Common myeloid progenitor, CD34-positive (primary cell): ENCODE results near the gene PDLIM3. TPM values are rescaled to one million over a fixed set of nuclear protein-coding genes. Genes with fewer than 3 reads are reported as not detected.

ENCODE experiments used
- CTCF ChIA-PET: fragments of 350-600 bp; sonication (Branson Sonifier 250); formaldehyde crosslinking; loops from one replicate; lab custom pipeline; 2021; ENCODE audit warnings: antibody characterized with exemption; lab: Charles Lee
- POLR2A ChIA-PET: fragments of 350-600 bp; sonication (Branson Sonifier 250); formaldehyde crosslinking; loops from one replicate; lab custom pipeline; 2021; ENCODE audit warnings: antibody characterized with exemption; lab: Charles Lee
- DNase-seq, 3 donors: peaks; one replicate each; pipeline versions ENCODE4 v3.0.0 to v3.0.0-alpha.2; 2013
- H3K27ac ChIP-seq, 2 experiments: 1 replicate in 1 of 2; 2 replicates in 1 of 2; pipeline ENCODE4 v1.7.0; 2013; ENCODE audit warnings: inconsistent platforms in 2 of 2, low read length in 2 of 2, mild to moderate bottlenecking in 2 of 2, low read depth in 1 of 2, moderate library complexity in 1 of 2; ENCODE audit not compliant: severe bottlenecking in 2 of 2, insufficient read depth in 1 of 2, poor library complexity in 1 of 2
- H3K27me3 ChIP-seq, 5 experiments: replicated peaks in 2 of 5; 1 replicate in 3 of 5; 2 replicates in 2 of 5; pipeline versions ENCODE4 v1.6.1 to v1.7.0; 2013; ENCODE audit warnings: low read length in 4 of 5, mild to moderate bottlenecking in 2 of 5, moderate library complexity in 2 of 5, inconsistent platforms in 1 of 5; ENCODE audit not compliant: insufficient read depth in 5 of 5, control insufficient read depth in 4 of 5
- H3K36me3 ChIP-seq, 4 experiments: 1 replicate in 2 of 4; 2 replicates in 2 of 4; pipeline versions ENCODE4 v1.6.1 to v1.7.0; 2013; ENCODE audit warnings: low read length in 3 of 4, control low read depth in 1 of 4, mild to moderate bottlenecking in 1 of 4; ENCODE audit not compliant: control insufficient read depth in 4 of 4, insufficient read depth in 4 of 4
- H3K4me1 ChIP-seq, 4 experiments: 1 replicate in 3 of 4; 2 replicates in 1 of 4; pipeline versions ENCODE4 v1.6.1 to v1.7.1; 2013; ENCODE audit warnings: low read length in 3 of 4, mild to moderate bottlenecking in 3 of 4, control low read depth in 1 of 4, inconsistent platforms in 1 of 4, moderate library complexity in 1 of 4; ENCODE audit not compliant: control insufficient read depth in 4 of 4, insufficient read depth in 4 of 4; ENCODE audit errors: control extremely low read depth in 1 of 4
- H3K4me3 ChIP-seq, 7 experiments: 1 replicate in 4 of 7; 2 replicates in 3 of 7; pipeline versions ENCODE4 v1.5.1 to v1.7.0; 2013; ENCODE audit warnings: mild to moderate bottlenecking in 7 of 7, low read length in 6 of 7, moderate library complexity in 6 of 7, inconsistent platforms in 2 of 7, low read depth in 2 of 7, control low read depth in 1 of 7; ENCODE audit not compliant: insufficient read depth in 4 of 7, control insufficient read depth in 1 of 7; ENCODE audit errors: extremely low read depth in 1 of 7
- H3K9me3 ChIP-seq, 5 experiments: 1 replicate in 4 of 5; 2 replicates in 1 of 5; pipeline versions ENCODE4 v1.6.1 to v1.7.1; 2013; ENCODE audit warnings: low read length in 4 of 5, mild to moderate bottlenecking in 2 of 5, inconsistent platforms in 1 of 5, low read depth in 1 of 5, moderate library complexity in 1 of 5; ENCODE audit not compliant: control insufficient read depth in 4 of 5, insufficient read depth in 2 of 5; ENCODE audit errors: control extremely low read depth in 1 of 5
- WGBS: methylation state at CpG from one replicate; pipeline ENCODE4 v1.1.5; 2013; ENCODE audit not compliant: insufficient coverage; 5-methylcytosine and 5-hydroxymethylcytosine counted together
- polyA plus RNA-seq: library from polyadenylated mRNA; unstranded; fragments of 120-200 nt; gene quantifications from one replicate; pipeline ENCODE4 v1.2.1, GENCODE V29; 2013

The PDLIM3 gene
- not detected for polyA plus RNA-seq

DNA sequence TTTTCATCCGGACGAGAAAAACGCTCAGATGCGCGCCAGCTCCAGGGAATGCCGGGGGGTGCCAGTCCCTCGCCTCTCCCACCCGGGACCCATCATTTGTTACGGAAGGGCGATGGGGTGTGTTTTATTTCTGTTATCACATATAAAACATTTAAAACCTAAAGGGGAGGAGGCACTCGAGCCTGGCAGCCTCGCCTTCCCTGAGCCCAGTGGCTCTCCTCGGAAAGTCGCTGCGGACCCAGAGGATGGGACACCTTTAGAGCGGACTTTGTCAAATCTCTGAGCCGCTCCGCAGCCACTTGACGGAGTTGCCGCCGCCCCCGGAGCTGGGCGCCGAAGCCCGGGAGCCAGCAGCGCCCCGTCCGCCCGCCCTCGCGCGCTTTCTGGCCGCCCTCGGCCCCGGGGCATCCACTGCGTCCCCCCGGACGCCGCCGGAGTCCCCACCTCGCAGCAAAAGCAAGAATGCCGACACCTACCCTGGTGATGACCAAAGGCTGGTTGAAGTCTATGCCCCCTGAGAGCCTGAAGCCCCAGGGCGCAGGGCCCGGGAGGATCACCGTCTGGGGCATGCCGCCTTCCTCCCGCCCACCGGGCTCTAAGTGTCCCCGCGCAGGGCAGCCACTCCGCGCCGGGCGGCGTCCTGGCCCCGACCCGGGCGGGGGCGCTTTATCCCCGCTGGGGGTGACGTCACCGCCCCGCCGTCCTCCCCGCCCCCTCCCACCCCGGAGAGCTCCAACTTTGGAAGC is at the start of gene PDLIM3:
Gene PDLIM3, minus strand, starts transcription at position 642 of the 746 bp plus-strand sequence. Its CDS starts 73 bp downstream, at position 569.
- peaks cover 14 to 95% (median 39%) of the 10 kb centered on the region in 5 experiments for H3K27me3 ChIP-seq
- POLR2A ChIA-PET: no interaction called here
- 1% methylated on average over 43 of the region's 66 CpGs for WGBS
- no peaks in the 10 kb centered on the region for H3K9me3 ChIP-seq
- CTCF ChIA-PET: interaction anchor here (1.0 to 1.3 kb wide), 2 partner anchors 16 to 21 kb away, joined by 3 to 4 read pairs; no protein-coding TSS in a partner anchor
- H3K4me1 ChIP-seq: peaks cover 0 to 11% (median 4%) of the 10 kb centered on the region in 4 experiments
- peak in 1 of 3 donors; percentile 15 for DNase-seq
- peak within 1 kb of the TSS in 4 of 7 experiments; percentile 10 to 45 (median 30) for H3K4me3 ChIP-seq
- H3K27ac ChIP-seq: no peak within 1 kb of the TSS
- no peaks in the 10 kb centered on the region for H3K36me3 ChIP-seq

DNA sequence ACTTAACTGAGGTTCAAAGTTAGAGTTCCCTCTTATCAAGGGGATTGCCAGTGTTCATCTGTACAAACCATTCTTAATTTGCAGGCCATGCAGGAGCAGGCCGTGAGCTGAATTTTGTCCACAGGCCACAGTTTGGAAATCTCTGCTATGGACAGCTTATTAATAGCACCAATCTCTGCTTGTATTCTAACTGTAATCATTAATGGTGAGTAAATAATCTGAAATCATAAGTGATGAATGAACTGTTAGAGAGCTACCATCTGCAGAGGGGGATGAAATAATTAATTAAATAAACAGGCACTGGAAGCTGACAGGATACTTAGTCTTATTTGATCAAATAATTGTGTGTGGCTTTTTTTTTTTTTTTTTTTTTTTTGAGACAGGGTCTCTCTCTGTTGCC is 48.5 kb upstream of the PDLIM3 start:
- ChIA-PET CTCF (interaction anchor here (1.4 kb wide), 1 partner anchor 14 kb away, joined by 3 read pairs; no protein-coding TSS in a partner anchor), POLR2A (no interaction called here)
- no peaks in the 10 kb centered on the region for H3K36me3 ChIP-seq
- no peaks in the 10 kb centered on the region for H3K9me3 ChIP-seq
- WGBS: no CpG with 5 or more reads among the region's 1 CpG
- peaks cover 19 to 75% (median 27%) of the 10 kb centered on the region in 5 experiments for H3K27me3 ChIP-seq
- DNase-seq: no peak
- no peak overlapping the region for H3K27ac ChIP-seq
- peaks cover 0 to 12% (median 4%) of the 10 kb centered on the region in 4 experiments for H3K4me1 ChIP-seq
- no peak overlapping the region for H3K4me3 ChIP-seq

DNA sequence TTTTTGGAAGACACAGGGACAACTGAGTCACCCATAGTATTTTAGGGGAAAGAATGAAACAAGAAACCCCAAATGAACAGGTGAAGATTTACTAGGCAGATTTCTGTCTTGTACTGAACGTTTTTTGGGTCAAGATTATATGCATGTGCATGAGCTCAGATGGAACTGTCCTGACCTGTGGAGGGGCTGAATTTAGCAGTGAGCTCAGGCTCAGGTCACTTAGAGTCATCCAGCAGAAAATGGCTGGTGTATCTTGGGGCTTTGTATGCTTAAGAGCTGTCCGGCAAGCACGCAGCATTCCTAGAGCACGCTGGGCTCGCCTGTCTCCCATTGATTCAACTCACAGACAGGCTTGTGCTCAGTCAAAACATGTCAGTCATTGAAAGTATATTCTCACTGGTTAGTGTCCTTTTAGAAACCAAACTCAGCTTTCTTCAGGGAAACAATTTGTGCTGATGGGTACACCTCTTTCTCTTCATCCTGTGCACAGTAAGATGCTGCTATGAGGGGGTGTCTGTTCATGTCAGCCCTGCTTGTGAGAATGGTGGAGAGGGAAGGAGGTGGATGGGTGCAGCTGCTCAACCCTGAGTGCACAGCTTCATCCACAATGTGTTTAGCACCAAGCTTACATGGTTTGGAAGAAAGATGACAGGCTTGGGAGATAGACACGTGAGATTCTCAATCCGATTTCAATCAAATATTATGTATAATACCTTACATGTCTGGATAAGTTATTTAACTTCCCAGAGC is 47.5 kb upstream of the PDLIM3 start:
- 78% methylated on average over 5 of the region's 7 CpGs for WGBS
- peaks cover 0 to 10% (median 3%) of the 10 kb centered on the region in 4 experiments for H3K4me1 ChIP-seq
- no peaks in the 10 kb centered on the region for H3K36me3 ChIP-seq
- H3K4me3 ChIP-seq: no peak overlapping the region
- peaks cover 20 to 73% (median 22%) of the 10 kb centered on the region in 5 experiments for H3K27me3 ChIP-seq
- ChIA-PET POLR2A (no interaction called here), CTCF (interaction anchor here (1.3 to 1.4 kb wide), 3 partner anchors 10 to 28 kb away, joined by 3 read pairs; no protein-coding TSS in a partner anchor)
- no peak overlapping the region for H3K27ac ChIP-seq
- no peak for DNase-seq
- peaks cover 0 to 5% (median 0%) of the 10 kb centered on the region in 5 experiments for H3K9me3 ChIP-seq

DNA sequence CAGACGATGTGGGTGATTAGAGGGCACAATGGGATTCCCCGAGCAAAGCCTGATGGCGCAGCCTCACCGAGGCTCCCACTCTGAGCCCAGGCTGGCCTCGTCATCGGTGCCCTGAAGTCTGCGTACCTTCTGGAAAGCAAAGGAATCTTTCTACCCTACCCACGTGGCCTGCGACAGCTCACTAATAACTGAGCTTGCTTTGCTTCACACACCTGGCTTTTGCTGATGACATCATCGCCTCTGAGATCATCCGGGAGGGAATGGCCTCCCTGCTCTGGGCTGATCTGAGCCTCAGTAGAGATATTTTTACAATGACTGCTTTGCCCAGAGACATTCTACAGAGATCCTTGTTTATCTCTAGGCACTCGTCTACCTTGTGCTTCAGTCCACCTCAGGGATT is 45.4 kb upstream of the PDLIM3 start:
- POLR2A ChIA-PET: no interaction called here
- Histone ChIP-seq H3K27me3 (peaks cover 9 to 66% (median 22%) of the 10 kb centered on the region in 5 experiments), H3K36me3 (no peaks in the 10 kb centered on the region), H3K4me3 (no peak overlapping the region), H3K27ac (no peak overlapping the region), H3K4me1 (no peaks in the 10 kb centered on the region), H3K9me3 (peaks cover 0 to 5% (median 0%) of the 10 kb centered on the region in 5 experiments)
- DNase-seq: no peak
- 93% methylated on average over 12 of the region's 12 CpGs for WGBS
- CTCF ChIA-PET: no interaction called here

DNA sequence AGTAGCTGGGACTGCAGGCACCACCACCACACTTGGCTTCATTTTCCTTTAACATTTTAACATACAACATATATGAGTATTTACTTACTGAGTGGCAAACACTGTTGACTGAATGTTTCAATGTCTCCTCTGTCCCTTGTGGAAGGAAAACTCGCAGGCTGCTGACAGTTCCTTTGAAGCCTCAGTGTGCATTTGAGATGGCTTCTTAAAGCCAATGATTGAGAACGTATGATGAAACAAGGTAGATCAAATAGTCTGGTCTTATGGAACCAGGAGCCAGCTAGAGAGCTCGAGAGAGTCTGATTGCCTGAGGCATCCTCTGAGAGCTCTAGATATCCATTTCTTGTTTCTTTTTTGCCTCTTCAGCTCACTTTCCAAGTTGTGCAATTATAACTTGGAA is 43.0 kb upstream of the PDLIM3 start:
- H3K27ac ChIP-seq: no peak overlapping the region
- CTCF ChIA-PET: no interaction called here
- H3K27me3 ChIP-seq: peaks cover 2 to 53% (median 22%) of the 10 kb centered on the region in 5 experiments
- no peak overlapping the region for H3K4me3 ChIP-seq
- H3K36me3 ChIP-seq: no peaks in the 10 kb centered on the region
- no peak for DNase-seq
- peaks cover 0 to 5% (median 0%) of the 10 kb centered on the region in 5 experiments for H3K9me3 ChIP-seq
- H3K4me1 ChIP-seq: no peaks in the 10 kb centered on the region
- 87% methylated on average over 3 of the region's 3 CpGs for WGBS
- POLR2A ChIA-PET: no interaction called here

GRCh38 chr4:185576962-185577950 is 41.9 kb upstream of the PDLIM3 start:
- POLR2A ChIA-PET: no interaction called here
- no peaks in the 10 kb centered on the region for H3K4me1 ChIP-seq
- CTCF ChIA-PET: no interaction called here

More at GRCh38 chr4:185576962-185577950, 41.9 kb upstream of the PDLIM3 start:
- H3K9me3 ChIP-seq: peaks cover 0 to 5% (median 0%) of the 10 kb centered on the region in 5 experiments
- H3K27ac ChIP-seq: no peak overlapping the region
- no peaks in the 10 kb centered on the region for H3K36me3 ChIP-seq
- DNase-seq: no peak
- peaks cover 2 to 46% (median 20%) of the 10 kb centered on the region in 5 experiments for H3K27me3 ChIP-seq
- 86% methylated on average over 5 of the region's 8 CpGs for WGBS
- no peak overlapping the region for H3K4me3 ChIP-seq
